ENCODE measurements around the gene LPP. TPM values are rescaled to one million over a fixed set of nuclear protein-coding genes. Genes with fewer than 3 reads are reported as not detected.

Gene LPP
- total and polyA plus RNA-seq, 10 of the 15 experiments (the other 5 are each of a cell fraction or from before 2014, with no cell fraction given) = under 0.01 to 0.62 (median 0.03) TPM

- TF ChIP-seq SREBF2 (IDR thresholded peaks at IDR 0.05; ENCODE audit: low read length) (no peak), POU2F2 (IDR thresholded peaks at IDR 0.05; ENCODE audit: borderline replicate concordance, low read depth, low read length) (no peak), SIN3A (IDR thresholded peaks at IDR 0.05; ENCODE audit: low read depth, low read length) (no peak), NFYA (IDR thresholded peaks at IDR 0.05; ENCODE audit: borderline replicate concordance, low read depth, low read length) (no peak), RFX5 (IDR thresholded peaks at IDR 0.05; ENCODE audit: low read depth, low read length) (no peak), MEF2B (IDR thresholded peaks at IDR 0.05; ENCODE audit: partially characterized antibody, poor library complexity, severe bottlenecking) (no peak)
Measured at GRCh38 chr3:188106454-188106853, 47.5 kb upstream of the LPP start (continued).

GRCh38 chr3:188106887-188107830, 46.8 kb upstream of the LPP start:
- intact Hi-C loops (cut with micrococcal nuclease; ENCODE audit: unreplicated experiment) (no loop called here), in situ Hi-C loops (cut with MboI) (no loop called here)
- no peaks in the 10 kb centered on the region for H3K4me1 ChIP-seq (ENCODE audit: control insufficient read depth, insufficient read depth, low read length)
- no TSS peak for BruUV-seq (replicated peaks)
- no peak for ATAC-seq
- ChIA-PET POLR2A (interaction anchor here (0.6 kb wide), 1 partner anchor 90 kb away, joined by 4 read pairs; no protein-coding TSS in a partner anchor), CTCF (interaction anchor here (1.1 kb wide), 1 partner anchor 358 kb away, joined by 4 read pairs; no protein-coding TSS in a partner anchor), SMC1A (ENCODE audit: uncharacterized antibody, unreplicated experiment) (no interaction called here), RAD21 (ENCODE audit: unreplicated experiment) (no interaction called here)
- H3K4me2 ChIP-seq (ENCODE audit: control insufficient read depth, insufficient read depth) = no peak overlapping the region
- H2AFZ ChIP-seq (ENCODE audit: control insufficient read depth, low read depth, low read length) = no peak overlapping the region
- no peak for FAIRE-seq
- H3K9me3 ChIP-seq (replicated peaks; ENCODE audit: control insufficient read depth, insufficient read depth, low read length) = no peaks in the 10 kb centered on the region
- H3K4me3 ChIP-seq = no peak overlapping the region
- no peak for DNase-seq (ENCODE audit: low read depth, low spot score)
- no peaks in the 10 kb centered on the region for H4K20me1 ChIP-seq (ENCODE audit: control insufficient read depth, insufficient read depth)
- no peaks in the 10 kb centered on the region for H3K79me2 ChIP-seq (ENCODE audit: control insufficient read depth, insufficient read depth, low read length)
- H3K9ac ChIP-seq (ENCODE audit: control insufficient read depth, insufficient read depth, low read length) = no peak overlapping the region
- 47% methylated on average over 15 of the region's 15 CpGs for WGBS (ENCODE audit: insufficient coverage, insufficient replicate concordance, low lambda C conversion rate, missing lambda C conversion rate)
- H3K27me3 ChIP-seq (replicated peaks in 1 of 2; ENCODE audit: control insufficient read depth in 2 of 2, insufficient read depth in 2 of 2, low read length in 1 of 2) = no peaks in the 10 kb centered on the region
- no peaks in the 10 kb centered on the region for H3K36me3 ChIP-seq (ENCODE audit: control insufficient read depth in 2 of 2, insufficient read depth in 2 of 2, low read length in 1 of 2)
- no peak overlapping the region for H3K27ac ChIP-seq (ENCODE audit: control insufficient read depth, insufficient read depth)
- TF ChIP-seq ZNF24 (IDR thresholded peaks at IDR 0.05) = no peak
- no peak for TF ChIP-seq CBX3 (IDR thresholded peaks at IDR 0.05; ENCODE audit: borderline replicate concordance, low read depth)
- TF ChIP-seq ZNF217 (IDR thresholded peaks at IDR 0.05) = no peak
- no peak for TF ChIP-seq E2F4 (IDR thresholded peaks at IDR 0.05; ENCODE audit: low read depth, low read length)
- TF ChIP-seq HCFC1 (IDR thresholded peaks at IDR 0.05; ENCODE audit: low read length) = no peak
- TF ChIP-seq EZH2 (IDR thresholded peaks at IDR 0.05; ENCODE audit: borderline replicate concordance, control insufficient read depth, low read depth, low read length) = no peak
- TF ChIP-seq NFYA (IDR thresholded peaks at IDR 0.05; ENCODE audit: borderline replicate concordance, low read depth, low read length) = no peak
- TF ChIP-seq TCF12 (IDR thresholded peaks at IDR 0.05; ENCODE audit: low read depth, low read length) = no peak
- no peak for TF ChIP-seq E2F8 (IDR thresholded peaks at IDR 0.05; ENCODE audit: low read depth, partially characterized antibody)
- TF ChIP-seq NR2C1 (IDR thresholded peaks at IDR 0.05) = no peak
- TF ChIP-seq, protein P1, sequence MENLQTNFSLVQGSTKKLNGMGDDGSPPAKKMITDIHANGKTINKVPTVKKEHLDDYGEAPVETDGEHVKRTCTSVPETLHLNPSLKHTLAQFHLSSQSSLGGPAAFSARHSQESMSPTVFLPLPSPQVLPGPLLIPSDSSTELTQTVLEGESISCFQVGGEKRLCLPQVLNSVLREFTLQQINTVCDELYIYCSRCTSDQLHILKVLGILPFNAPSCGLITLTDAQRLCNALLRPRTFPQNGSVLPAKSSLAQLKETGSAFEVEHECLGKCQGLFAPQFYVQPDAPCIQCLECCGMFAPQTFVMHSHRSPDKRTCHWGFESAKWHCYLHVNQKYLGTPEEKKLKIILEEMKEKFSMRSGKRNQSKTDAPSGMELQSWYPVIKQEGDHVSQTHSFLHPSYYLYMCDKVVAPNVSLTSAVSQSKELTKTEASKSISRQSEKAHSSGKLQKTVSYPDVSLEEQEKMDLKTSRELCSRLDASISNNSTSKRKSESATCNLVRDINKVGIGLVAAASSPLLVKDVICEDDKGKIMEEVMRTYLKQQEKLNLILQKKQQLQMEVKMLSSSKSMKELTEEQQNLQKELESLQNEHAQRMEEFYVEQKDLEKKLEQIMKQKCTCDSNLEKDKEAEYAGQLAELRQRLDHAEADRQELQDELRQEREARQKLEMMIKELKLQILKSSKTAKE (IDR thresholded peaks at IDR 0.05; ENCODE audit: low read depth, poor library complexity, severe bottlenecking) = no peak
- TF ChIP-seq SMAD5 (IDR thresholded peaks at IDR 0.05; ENCODE audit: low read depth) = no peak

Data from GM12878 (cell line).